Stimulated activated CD8-positive, alpha-beta memory T cell treated with anti-CD3 and anti-CD28 coated beads, Interleukin-12 subunit alpha, Interleukin-12 subunit beta, amount 100 ng/mL, for 4 hours (primary cell): Measurements from ENCODE around the gene PPP2R2C.

ENCODE experiments used
- DNase-seq: peaks from one replicate; pipeline ENCODE4 v3.0.0-alpha.2; 2020; ENCODE audit warnings: low read depth

The PPP2R2C gene

DNA sequence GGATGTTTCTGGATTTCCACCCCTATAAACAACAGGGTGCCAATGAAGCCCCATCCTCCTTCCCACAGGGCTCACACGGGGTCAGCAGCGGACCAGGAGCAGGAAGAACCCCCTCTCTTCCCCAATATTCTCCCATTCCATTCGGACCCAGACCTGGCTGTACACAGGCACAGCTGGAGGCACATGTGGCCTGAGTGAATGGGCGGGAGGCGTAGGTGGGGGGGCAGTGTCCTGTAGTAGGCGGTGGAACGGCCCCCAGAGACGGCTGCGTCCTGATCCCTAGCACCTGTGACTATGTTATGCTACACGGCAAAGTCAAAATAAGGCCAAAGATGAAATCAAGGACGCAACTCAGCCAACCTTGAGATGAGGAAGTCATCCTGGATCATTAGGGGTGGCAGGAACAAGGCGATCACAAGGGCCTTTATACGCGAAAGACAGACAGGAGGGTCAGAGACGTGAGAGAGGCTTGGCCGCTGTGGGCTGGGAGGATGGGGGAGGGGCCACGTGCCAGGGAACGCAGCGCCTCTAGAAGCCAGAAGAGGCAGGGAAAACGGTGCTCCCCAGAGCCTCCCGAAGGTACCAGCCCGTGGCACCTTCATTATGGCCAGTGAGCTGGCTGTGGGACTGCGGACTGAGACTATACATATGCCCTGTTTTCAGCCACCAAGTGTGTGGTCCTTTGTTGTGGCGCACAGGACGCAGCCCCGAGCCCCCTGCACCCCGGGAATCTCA, 127.2 kb downstream of the PPP2R2C start:
- no peak for DNase-seq

DNA sequence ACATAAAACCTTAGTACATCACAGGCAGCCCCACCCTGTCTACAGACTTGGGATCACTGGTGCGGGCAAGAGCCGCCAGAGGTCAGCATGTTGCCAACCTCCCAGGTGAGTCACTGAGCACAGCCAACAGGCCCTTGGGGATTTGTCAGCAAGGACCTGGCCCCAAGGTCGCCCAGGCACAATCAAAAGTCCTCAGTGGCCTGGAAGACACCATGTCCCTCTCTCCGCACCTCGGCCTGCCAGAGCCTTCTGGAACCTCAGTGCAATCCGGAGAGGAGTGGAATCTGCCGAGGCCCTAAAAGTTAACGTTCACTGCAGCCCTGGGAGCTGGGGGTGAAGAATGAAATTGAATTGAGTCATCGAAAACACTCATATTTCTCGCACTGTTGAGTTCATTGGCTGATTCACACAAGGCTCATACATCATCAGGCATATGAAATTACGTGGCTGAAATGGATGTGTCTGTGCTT, 128.4 kb downstream of the PPP2R2C start:
- no peak for DNase-seq

DNA sequence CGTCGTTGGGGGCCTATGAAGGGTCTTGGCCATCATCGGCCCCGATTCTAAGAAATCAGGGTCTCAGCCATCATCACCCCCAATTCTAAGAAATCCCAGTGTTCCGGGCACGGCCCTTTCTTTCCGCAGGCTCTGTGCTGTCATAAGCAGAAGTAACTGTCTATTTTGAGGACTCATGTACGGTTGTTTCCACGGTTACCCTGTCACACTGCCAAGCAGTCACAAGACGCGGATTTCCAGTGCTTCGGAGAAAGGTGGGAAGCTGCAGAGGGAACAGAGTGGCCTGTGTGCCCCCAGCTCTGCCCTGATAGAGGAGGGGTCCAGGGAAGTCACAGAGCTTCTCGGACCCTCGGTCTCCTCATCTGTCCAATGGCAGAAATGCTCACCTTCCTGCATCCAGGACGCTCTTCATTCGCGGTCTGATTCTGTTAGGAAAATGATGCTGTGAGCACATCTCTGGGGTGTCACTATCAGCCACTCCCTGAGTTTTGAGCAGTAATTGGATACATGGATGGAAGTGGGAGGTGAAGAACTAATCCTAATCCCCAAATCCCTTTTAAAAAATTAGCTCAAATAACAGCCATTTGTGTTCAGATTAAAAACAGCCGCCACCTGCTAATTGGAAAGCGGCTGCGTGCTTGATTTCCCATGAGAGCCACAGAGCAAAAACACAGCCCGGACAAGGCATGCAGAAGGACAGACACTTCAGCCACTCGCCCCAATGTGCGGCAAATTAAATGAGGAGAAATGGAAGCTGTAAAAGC, 129.7 kb downstream of the PPP2R2C start:
- no peak for DNase-seq

DNA sequence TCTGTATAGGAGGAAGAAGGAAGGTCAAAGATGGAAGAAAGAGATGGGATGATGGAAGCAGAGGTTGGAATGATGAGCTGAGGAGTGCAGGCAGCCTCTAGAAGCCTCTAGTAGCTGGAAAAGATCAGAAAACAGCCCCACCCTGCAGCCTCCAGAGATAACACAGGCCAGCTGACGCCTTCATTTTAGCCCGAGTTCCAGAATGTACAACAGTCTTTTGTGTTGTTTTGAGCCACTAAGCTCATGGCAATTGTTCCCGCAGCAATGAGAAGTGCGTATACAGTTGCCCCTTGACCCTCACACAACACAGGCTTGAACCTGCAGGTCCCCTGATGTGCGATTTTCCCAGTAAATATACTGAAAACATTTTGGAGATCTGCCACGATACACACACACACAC, 130.7 kb downstream of the PPP2R2C start:
- no peak for DNase-seq

DNA sequence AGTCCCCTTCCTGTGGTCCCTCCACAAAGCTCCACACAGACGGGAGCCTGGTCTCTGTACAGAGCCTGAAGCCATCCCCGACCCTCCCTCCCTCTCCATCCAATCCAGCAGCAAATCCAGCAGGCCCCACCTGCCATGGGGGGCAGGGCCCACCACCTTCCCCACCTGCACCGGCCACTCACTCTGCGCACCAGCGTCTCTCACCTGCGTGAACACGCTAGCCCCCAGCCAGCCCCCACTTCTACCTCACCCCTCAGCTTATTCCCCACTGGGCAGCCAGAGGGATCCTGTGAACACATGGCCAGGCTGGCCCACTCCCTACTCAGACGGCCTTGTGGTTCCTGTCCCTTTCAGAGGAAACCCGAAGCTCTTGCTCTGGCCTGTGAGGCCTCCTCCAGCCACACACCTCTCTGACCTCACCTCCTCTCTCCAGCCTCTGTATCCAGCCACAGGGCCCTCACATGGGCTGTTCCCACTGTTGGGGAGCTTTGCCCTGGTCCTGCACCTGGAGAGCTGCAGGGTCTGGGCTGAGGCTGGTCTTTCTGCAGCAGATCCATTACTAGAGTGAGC, 131.9 kb downstream of the PPP2R2C start:
- DNase-seq = no peak

DNA sequence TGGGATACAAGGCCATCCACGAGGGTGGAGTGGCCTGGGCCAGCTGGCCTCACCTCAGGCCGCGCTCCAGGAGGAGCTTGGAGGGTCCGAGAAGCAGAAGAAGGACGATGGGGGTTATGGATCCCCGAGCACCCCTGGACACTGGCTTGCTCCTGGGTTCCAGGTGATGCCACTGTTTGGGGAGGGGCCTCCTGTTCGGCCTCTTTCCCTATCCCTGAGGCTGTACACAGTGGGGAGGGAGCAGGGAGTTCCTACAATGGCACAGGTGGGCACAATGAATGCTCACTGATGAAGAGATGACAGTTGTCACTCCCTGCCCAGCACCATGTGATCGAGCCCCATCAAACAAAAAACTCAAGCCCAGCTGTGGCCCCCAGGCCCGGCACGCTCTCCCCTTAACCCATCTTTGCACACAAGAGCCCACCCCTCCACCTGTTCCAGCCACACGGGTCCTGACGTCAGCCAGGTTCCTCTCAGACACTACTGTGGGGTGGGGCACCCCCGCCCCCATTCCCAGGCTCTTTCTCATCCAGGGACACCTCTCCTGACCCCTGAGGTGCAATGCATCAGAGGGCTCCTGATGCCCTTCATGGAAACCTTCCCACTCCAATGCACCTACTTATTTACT, 132.5 kb downstream of the PPP2R2C start:
- DNase-seq = no peak

DNA sequence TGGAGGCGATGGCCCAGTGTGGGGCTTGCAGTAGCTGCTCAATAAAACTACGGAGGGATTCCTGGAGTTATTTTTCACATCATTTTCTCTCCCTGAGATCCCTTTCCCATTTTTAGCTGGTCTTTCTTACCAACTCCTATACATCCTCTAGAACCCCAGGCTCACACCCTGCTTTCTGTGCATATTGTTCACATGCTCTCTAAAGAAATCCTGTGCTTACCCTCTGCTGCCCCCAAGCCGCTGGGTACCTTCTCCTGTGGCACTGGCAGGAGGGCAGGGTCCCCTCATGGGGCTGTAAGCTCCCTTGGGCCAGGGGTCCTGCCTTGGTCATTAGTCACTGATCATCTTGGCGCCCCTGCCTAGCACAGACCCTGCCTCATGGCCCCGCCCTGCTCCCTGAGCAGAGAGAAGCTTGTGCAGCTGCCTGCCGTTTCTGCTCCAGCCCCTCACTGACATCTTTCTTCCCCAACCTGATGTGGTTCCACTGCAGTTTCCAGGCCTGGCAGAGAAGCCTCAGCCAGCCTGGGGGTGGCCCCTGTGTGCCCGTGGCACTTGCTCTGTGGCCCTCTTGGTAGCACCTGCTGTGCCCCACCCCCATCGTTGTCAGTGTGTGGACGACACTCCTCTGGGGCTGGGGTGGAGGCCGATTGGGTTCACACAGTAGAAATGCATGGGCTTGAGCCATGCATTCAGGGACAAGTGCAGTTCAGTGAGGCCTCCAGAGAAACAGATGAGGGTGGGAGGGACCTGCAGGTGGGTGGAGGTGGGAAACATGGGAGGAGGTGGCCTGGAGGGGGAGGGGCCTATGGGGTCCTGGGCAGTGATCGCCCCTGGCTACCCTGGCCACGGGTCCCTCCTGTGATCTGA, 133.2 kb downstream of the PPP2R2C start:
- no peak for DNase-seq

DNA sequence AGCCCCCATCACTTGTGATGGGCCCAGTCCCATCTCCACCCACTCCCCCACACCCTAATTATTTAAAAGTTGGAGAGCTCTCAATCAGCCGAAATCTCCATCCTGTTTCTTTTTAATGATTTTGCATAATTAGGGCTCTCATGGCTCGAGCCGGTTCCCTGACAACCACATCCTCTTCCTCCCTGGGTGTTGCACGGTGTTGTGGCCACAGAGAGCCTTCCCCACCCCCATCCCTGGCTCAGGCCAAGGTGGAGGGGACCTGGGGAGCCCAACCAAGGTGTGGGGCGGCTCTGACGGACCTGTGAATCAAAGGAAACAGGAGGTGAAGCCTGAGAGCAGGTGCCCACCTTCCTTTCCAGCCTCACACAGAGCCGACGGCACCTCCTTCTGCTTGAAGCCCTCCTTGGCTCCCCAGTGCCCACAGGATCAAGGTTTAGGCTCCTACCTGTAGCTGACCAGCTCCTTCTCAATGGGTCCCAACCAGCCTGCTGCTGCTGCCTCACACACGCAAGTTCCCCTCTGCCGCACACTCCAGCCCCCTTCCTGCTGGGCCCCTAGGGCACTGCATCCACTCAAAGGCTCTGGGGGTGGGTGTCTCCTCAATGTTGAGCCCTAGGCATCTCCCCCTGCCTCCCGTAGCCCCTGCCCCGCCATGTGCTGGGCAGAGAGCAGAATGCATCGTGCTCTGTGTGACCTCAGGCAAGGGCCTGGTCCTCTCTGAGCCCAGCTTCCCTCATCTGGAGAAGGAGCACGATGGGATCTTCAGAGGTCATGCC, 134.1 kb downstream of the PPP2R2C start:
- DNase-seq = no peak

DNA sequence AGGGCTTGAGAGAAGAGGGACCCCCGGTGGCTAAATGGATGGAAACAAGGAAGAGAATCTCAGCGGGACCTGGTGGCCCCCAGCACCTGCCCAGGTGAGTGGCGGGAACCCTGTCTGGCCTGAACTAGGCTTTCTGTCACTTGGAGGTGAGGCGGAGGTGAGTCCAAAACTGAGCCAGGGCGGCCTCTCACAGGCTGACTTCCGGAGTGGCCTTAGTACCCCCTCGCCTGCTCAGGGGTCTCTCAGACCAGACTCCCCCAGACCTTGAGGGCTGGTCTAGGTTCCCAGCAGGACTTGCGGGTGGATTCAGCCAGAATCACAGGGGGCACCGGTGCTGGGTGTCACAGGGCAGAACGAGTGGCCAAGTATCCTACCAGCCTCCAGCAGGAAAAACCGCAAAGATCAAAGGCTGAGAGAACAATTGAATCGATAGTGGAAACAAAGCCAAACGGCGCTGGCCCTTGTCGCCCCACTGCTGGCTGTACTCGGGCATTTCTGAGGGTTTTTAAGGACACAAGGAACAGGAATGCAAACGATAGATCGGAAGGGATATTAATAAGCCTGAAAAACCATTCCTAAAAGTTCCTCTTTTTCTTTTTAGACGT, 135.0 kb downstream of the PPP2R2C start:
- DNase-seq = no peak

DNA sequence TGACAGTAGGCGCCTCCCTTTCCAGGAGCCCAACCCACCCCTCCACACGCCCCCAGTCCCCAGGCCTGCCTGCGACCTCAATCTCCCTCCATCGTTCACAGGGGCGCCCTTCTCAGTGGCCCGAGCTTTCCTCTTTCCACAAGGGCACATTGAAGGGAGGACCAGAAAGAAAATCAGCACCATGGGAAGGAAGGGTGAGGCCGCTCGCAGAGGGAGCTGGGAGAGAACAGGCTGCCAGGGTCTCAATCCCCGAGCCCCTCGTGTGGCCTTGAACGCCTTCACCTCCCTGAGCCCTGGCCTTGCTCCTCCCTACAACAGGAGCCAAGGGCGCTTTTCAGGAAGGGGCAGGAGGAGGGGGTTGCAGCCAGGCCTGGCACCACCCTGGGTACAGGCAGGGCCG, 136.2 kb downstream of the PPP2R2C start:
- no peak for DNase-seq

DNA sequence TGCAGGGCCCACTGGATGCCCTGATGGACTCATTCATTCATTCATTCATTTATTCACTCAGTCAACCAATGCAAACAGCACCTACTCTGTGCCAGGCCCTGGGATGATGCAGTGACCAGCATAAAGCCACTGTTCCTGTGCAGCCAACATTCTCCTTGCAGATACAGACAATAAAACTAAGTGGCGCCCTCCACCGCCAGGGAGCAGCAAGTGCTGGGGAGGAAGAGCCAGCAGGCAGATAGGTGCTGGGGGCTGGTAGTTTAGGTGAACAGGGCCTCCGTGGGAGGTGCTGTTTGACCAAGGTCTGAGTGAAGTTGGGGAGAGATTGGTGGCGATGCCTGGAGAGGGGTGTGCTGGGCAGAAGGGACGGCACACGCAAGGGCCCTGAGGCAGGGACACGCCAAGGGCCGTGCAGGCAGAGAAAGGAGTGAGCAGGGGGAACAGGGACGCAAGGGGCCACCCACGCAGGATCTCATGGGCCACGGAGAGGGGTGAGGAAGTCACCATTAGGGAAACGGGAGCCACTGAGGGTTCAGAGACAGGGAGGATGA, 137.3 kb downstream of the PPP2R2C start:
- DNase-seq = no peak

DNA sequence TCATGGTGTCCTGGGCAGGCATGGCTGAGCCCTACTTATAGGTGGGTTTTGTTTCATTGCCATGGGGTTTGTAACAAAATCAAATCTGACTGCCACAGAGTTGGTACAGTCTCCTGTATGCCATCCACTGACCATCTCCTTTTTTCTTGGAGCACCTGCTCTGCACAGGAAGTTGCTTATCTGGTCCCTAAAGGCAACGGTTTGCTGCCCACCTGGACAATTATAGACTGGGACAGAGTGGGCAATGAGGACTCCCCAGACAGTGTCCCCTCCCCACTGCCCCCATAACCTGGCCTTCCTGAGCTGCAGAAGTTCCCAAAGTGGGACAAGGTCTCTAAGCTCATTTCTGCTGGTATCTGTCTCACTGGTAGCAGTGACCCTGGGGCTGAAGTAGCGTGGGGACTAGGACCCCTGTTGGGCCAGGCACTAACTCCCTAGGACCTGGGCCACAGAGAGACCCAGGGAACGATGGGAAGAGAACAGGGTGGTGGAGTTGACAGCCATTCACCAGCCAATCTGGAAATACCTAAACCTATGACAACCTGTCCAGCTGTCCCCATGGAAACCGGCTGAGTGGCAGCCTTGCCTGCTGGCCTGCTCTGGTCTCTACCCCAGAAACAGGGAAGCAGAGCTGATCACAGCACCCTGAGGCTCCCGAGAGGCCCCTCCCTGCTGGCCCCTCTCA, 138.1 kb downstream of the PPP2R2C start:
- no peak for DNase-seq

DNA sequence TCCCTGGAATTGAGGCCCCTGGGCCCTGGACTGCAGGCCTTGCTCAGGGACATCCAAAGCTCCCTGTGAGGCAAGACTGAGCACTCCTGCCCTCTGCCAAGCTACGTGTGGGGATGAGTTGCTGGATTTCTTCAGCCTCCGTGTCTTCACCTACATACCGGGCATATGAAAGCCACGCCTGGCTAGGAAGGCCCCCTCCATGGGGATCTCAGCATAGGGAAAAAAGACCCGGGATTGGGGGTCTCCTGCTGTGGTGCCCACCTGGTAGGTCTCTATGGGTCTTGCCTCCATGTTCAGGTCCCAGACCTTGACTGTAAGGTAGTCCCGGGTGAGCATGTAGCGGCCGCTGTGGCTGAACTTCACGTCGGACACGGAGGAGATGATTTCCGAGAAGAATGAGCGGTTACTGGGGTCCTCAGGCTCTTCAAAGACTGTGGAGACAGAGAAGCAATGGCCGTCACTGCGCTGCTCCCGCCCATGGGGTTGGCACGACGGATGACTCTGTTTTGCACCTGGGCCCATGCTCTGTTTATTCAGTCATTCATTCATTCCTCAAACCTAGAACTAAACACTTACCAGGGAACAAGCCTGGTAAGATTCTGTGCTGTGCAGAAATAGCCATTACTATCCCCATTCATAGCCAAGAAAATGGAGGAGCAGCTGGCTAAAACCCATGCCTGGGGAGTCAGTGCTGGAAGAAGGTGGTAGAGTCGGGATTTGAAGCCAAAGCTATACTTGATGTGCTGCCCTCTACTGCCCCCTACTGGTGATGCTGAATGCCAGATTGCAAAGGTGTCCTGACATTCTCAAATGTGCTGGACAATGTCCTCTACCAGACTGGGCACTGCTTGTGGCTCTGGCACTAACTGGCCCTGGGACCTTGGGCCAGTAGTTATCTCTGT, 138.9 kb downstream of the PPP2R2C start:
- no peak for DNase-seq

DNA sequence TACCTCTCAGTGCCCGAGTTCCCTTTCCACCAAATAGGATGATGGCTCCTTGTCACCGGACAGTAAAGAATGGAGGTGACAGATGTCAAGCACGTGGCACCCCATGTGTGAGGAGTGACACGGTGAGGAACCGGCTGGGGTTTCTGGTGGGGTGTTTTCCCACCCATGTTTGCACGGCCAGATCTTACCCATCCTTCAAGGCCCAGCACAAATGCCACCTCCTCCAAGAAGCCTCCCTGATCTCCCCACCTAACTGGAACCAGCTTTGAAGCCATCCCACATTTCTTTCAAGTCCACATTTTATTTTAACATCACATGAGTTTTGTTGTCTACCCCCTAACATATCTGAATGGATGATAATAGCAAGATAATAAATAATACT, 139.8 kb downstream of the PPP2R2C start:
- DNase-seq = no peak

DNA sequence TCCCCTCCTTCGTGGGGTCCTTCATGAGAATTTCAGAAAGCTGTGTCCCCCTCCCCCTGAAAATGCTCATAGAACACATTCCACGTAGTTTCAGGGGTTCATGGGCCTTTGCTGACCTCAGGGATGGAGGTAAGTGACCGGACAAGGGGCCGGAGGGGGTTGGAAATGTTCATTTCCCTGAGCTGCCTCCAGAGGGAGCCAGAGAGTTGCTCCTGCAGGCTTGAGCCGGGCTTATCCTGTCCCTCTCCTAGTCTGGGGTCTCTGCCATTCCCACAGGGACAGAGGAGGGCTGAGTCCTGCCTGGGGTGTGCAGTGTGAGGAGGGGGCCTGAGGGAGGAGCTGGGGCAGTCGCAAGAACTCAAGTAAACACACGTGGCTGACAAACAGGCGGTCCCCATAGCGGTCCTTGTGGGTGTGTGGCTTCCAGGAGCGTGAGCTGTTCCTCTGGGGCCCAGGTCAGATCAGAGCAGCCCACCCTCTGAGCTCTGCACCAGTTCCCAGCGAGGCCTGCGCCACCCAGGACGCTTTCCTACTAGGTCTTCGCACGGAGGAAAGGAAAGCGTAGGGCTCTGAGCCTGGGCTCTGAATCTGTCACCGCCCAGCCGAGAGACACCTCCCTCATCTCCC, 140.3 kb downstream of the PPP2R2C start:
- DNase-seq = no peak

DNA sequence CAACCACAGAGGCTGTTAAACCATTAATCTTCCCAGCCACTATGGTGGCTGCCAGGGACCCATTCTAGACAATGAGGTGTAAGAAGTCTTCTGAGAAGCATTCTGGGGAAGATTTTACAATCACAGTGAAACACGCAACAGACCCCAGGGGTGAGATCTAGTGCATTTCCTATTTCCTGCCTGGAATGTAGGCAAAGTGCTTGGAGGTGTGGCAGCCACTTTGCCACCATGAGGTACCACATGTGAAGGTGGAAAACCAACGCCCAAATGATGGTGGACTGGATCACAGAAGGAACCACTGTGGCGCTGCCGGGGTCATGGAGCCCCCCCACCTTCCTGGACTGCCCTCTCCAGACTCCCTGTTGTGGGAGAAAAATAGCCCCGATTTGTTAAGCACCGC, 140.9 kb downstream of the PPP2R2C start:
- no peak for DNase-seq

DNA sequence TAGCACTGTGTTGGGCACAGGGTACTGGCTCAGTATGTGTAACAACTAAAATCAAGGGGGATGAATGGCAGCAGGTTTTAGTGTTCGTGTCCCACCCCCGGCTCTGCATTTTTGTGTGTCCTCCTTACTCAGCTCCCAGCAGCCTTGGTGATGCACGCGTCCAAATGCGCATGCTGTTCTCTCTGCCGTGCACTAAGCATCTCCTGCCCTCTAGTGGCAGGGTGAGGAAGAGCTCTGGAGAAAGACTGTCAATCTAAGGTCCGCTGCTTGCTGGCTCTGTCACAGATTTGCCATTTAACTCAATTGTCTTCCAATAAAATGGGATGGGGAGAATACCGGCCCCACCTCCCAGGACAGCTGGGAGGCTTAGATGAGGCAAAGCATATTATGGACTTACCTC, 141.4 kb downstream of the PPP2R2C start:
- no peak for DNase-seq

DNA sequence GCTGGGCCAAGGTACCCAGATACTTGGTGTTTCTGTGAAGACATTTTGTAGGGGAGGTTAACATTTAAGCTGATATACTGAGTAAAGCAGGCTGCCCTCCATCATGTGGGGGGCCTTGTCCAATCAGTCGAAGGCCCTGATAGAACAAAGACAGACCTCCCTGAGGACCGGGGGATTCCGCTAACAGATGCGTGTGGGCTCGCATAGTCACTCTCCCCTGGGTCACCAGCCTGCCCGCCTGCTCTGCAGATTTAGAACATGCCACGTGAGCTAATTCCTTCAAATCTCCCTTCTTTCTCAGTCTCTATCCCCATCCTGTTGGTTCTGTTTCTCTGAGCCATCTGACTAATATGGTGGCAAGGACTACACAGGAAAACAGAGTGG, 142.0 kb downstream of the PPP2R2C start:
- DNase-seq = no peak
